ENCODE results near the gene ATP6V1B1.

The ATP6V1B1 gene

GRCh38 chr2:70932631-70933230, 3.0 kb upstream of the ATP6V1B1 start:
- in situ Hi-C loops (cut with HindIII; ENCODE audit: low sequenced_read_pairs): no loop called here
- H3K4me3 ChIP-seq (ENCODE audit: low read depth, low read length): no peak overlapping the region
- DNase-seq (ENCODE audit: low read depth, low spot score): no peak
- TF ChIP-seq, protein P1, sequence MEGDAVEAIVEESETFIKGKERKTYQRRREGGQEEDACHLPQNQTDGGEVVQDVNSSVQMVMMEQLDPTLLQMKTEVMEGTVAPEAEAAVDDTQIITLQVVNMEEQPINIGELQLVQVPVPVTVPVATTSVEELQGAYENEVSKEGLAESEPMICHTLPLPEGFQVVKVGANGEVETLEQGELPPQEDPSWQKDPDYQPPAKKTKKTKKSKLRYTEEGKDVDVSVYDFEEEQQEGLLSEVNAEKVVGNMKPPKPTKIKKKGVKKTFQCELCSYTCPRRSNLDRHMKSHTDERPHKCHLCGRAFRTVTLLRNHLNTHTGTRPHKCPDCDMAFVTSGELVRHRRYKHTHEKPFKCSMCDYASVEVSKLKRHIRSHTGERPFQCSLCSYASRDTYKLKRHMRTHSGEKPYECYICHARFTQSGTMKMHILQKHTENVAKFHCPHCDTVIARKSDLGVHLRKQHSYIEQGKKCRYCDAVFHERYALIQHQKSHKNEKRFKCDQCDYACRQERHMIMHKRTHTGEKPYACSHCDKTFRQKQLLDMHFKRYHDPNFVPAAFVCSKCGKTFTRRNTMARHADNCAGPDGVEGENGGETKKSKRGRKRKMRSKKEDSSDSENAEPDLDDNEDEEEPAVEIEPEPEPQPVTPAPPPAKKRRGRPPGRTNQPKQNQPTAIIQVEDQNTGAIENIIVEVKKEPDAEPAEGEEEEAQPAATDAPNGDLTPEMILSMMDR (IDR thresholded peaks at IDR 0.05; ENCODE audit: low read depth, low read length): no peak

DNA sequence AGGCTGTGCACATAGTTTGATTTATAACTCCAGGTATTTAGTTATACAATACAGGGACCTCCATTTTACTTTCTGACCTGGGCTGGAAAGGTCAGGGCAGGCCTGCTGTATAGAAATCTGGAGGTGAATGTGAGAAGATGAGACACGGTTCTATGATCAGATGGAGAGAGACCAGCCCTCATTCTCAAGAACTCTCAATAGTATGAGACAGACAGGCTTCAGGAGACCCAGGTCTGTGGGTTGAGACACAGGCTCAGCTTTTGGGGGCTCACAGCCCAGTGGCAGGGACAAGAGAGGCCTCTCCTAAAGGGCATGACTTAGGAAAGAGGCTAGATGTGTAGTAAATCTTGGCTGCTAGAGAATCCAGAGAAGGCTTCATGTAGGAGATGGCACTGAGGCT, 719 bp upstream of the ATP6V1B1 start:
- H3K4me3 ChIP-seq (ENCODE audit: low read depth, low read length): no peak overlapping the region
- in situ Hi-C loops (cut with HindIII; ENCODE audit: low sequenced_read_pairs): no loop called here
- TF ChIP-seq, protein P1 (IDR thresholded peaks at IDR 0.05; ENCODE audit: low read depth, low read length): no peak
- no peak for DNase-seq (ENCODE audit: low read depth, low spot score)

DNA sequence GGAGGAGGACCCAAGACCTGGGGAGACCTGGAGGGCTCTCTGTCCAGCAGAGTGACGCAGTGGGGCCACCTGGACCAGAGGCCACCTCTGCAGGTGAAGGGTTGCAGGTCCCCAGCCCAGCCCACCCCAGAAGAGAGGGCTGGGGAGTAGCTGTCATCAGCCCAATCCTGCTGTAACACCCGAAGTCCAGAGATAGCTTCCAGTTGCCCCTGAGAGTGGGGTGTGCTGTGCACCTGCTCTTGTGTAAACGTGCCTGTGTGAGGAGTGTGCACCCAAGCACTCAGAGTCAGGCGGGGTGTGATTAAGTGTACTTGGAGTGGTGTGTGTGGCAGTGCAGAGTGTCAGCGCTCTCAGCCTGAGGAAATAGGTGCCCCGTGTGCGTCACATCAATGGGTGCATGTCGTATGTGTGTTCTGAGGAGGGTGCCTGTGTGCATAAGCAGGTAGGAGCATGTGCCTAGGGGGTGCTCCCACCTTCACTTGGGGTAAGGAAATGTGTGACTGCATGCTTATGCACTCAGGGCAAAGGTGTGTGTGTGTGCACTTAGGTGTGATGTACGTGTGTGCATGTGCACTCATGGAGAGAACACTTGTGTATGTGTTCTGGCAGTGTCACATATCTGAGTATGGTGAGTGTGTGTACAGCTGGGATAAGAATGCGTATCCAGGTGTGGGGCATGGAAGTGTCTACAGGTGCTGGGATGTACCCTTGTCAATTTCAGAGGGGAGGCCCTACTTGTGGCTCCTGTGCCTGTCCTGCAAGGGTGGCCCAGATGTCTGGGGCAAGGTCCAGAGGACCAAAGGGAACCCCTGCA, 672 bp downstream of the ATP6V1B1 start:
- TF ChIP-seq, protein P1 (IDR thresholded peaks at IDR 0.05; ENCODE audit: low read depth, low read length): no peak
- no peak for DNase-seq (ENCODE audit: low read depth, low spot score)
- no peak overlapping the region for H3K4me3 ChIP-seq (ENCODE audit: low read depth, low read length)
- in situ Hi-C loops (cut with HindIII; ENCODE audit: low sequenced_read_pairs): no loop called here

DNA sequence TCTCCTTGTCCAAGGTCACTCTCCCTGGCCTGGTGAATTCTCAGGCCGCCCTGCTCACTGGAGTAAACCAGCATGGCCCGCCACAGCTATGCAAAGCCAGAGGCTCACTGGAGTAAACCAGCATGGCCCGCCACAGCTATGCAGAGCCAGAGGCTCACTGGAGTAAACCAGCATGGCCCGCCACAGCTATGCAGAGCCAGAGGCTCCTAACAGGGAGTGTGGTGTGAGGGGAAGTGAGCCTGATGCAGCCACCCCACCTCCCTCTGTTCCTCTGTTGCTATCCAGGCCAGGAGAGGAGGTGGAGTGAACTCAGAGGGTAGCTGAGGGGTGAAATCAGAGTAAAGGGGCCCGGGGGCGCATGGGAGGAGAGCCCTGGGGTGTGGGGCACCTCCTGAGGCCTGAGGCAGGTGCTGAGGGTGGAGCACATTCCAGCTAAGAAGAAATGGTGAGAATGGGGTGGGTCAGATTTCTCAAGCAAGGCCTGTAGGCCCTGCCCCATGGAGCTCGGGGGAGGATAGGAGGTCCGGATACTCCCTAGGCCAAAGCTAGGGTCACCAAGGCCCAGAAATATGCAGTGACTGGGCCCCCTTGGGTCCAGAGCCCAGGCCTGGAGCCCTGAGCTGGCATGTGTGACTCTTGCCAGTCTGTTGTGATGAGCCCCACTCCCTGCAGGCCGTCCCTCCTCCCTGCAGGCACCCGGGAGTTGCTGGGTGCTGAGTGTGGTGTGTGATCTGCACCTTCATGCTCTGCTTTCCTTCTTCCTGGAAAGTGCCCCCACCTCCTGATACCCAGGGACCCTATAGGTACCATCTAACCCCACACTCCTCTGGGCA, 1.5 kb downstream of the ATP6V1B1 start:
- TF ChIP-seq, protein P1 (IDR thresholded peaks at IDR 0.05; ENCODE audit: low read depth, low read length): no peak
- in situ Hi-C loops (cut with HindIII; ENCODE audit: low sequenced_read_pairs): no loop called here
- no peak for DNase-seq (ENCODE audit: low read depth, low spot score)
- no peak overlapping the region for H3K4me3 ChIP-seq (ENCODE audit: low read depth, low read length)

- no peak for DNase-seq (ENCODE audit: low read depth, low spot score)
- TF ChIP-seq, protein P1 (IDR thresholded peaks at IDR 0.05; ENCODE audit: low read depth, low read length): no peak
- in situ Hi-C loops (cut with HindIII; ENCODE audit: low sequenced_read_pairs): no loop called here
- H3K4me3 ChIP-seq (ENCODE audit: low read depth, low read length): no peak overlapping the region
These were observed 2.3 kb downstream of the ATP6V1B1 start for GRCh38 chr2:70937866-70938585.

DNA sequence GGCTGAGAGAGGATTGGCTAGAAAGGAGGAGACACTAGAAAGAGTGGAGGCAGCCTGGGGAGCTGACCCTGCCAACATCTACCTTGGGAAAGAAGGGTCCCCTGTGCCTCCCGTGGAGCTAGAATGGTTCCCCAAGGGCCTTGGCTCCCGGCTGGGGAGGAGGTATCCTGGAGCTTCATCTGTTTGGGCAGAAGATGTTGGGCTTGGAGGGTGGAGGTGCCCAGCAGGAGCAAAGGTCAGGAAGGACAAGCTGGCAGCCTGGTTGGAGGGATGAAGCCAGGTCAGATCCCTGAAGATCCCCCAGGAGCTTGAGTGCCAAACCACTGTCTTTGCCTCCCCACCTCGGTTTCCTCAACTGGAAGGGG, 2.9 kb downstream of the ATP6V1B1 start:
- H3K4me3 ChIP-seq (ENCODE audit: low read depth, low read length): no peak overlapping the region
- in situ Hi-C loops (cut with HindIII; ENCODE audit: low sequenced_read_pairs): no loop called here
- DNase-seq (ENCODE audit: low read depth, low spot score): no peak
- TF ChIP-seq, protein P1 (IDR thresholded peaks at IDR 0.05; ENCODE audit: low read depth, low read length): no peak

Data from astrocyte of the spinal cord (primary cell).